ENCODE results near the gene WDFY4.

Gene WDFY4

GRCh38 chr10:48791267-48791928, 106.7 kb downstream of the WDFY4 start:
- H3K4me3 ChIP-seq (ENCODE audit: low read depth, low read length) = no peak overlapping the region
- TF ChIP-seq, protein P1, sequence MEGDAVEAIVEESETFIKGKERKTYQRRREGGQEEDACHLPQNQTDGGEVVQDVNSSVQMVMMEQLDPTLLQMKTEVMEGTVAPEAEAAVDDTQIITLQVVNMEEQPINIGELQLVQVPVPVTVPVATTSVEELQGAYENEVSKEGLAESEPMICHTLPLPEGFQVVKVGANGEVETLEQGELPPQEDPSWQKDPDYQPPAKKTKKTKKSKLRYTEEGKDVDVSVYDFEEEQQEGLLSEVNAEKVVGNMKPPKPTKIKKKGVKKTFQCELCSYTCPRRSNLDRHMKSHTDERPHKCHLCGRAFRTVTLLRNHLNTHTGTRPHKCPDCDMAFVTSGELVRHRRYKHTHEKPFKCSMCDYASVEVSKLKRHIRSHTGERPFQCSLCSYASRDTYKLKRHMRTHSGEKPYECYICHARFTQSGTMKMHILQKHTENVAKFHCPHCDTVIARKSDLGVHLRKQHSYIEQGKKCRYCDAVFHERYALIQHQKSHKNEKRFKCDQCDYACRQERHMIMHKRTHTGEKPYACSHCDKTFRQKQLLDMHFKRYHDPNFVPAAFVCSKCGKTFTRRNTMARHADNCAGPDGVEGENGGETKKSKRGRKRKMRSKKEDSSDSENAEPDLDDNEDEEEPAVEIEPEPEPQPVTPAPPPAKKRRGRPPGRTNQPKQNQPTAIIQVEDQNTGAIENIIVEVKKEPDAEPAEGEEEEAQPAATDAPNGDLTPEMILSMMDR (conservative IDR thresholded peaks at IDR 0.05; ENCODE audit: low read depth, low read length) = no peak
- DNase-seq (ENCODE audit: low read depth) = no peak

DNA sequence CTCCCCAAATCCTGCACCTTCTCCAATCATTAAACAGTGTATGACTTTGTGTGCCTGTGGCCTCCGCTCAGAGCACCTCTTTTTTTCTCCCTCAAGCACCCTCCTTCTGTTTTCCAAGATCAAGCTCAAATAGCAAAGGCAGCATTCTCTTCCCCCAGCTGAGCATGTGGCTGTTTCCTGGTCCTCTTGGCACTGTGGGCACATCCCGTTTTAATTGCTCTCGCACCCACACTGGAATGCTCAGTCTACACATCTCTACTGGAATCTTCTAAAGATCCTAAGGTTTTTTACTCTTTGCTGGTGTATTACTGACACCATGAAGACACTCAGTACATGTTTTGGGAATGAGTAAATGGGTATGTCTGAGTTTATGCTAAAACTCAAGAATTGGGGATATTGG, 107.4 kb downstream of the WDFY4 start:
- TF ChIP-seq, protein P1 (conservative IDR thresholded peaks at IDR 0.05; ENCODE audit: low read depth, low read length) = no peak
- DNase-seq (ENCODE audit: low read depth) = no peak
- no peak overlapping the region for H3K4me3 ChIP-seq (ENCODE audit: low read depth, low read length)

DNA sequence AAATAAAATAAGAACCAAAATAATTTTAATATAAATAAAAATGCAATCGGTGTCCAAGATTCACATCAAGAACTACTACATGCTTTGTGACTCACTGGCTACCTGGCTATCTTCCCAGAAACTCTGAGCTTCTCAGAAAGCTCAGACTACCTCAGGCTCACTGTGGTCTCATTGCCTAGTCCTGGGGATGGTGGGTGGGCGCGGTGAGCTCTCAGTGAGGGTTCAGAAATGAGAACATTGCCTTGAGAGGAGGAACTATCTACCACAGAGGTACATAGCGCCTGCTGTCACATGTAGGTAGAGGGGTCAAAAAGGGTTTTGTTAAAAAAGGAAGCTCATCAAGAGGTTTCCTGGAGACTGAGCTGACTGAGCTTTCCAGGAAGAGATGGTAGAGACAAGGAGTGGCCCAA, 108.0 kb downstream of the WDFY4 start:
- DNase-seq (ENCODE audit: low read depth) = peak; percentile 66
- H3K4me3 ChIP-seq (ENCODE audit: low read depth, low read length) = no peak overlapping the region
- TF ChIP-seq, protein P1 (conservative IDR thresholded peaks at IDR 0.05; ENCODE audit: low read depth, low read length) = no peak

DNA sequence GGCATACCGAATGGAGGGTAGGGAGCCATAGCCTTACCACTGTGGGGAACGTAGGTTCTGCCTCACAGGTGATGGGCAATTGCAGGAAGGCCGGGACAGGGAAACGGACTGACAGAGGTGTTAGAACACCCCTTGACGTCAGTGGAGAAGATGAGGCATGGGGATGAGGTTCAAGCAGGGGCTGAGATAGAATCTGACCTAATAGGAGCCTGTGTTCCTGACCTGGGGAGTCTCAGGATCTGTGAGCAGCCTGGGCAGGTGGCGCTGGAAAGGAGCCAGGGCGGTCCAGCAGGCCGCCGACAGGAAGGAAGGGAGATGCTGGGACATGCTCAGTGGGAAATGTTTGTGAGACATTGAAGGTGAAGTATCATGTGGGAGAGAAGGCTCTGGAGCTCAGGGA, 109.4 kb downstream of the WDFY4 start:
- TF ChIP-seq, protein P1 (conservative IDR thresholded peaks at IDR 0.05; ENCODE audit: low read depth, low read length) = no peak
- DNase-seq (ENCODE audit: low read depth) = no peak
- no peak overlapping the region for H3K4me3 ChIP-seq (ENCODE audit: low read depth, low read length)

GRCh38 chr10:48796713-48797245, 112.1 kb downstream of the WDFY4 start:
- no peak for DNase-seq (ENCODE audit: low read depth)
- no peak overlapping the region for H3K4me3 ChIP-seq (ENCODE audit: low read depth, low read length)
- TF ChIP-seq, protein P1 (conservative IDR thresholded peaks at IDR 0.05; ENCODE audit: low read depth, low read length) = no peak

DNA sequence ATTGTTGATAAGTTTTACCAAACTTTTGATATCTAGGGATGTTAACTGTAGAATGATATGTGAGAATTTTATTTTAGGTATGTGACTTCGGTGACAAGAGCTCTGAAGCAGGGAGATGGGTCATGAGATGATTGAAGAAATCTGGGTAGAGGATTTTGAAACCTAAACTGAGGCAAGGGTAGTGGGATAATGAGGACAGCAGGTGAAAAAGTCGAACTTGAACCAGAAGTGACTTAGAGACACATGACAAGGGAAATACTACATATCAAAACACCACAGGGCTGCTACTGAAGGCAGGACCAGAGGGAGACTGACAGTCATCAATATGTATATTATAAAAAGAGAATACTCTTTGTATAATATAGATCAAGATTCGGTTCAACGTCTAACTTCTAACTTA, 113.2 kb downstream of the WDFY4 start:
- TF ChIP-seq, protein P1 (conservative IDR thresholded peaks at IDR 0.05; ENCODE audit: low read depth, low read length) = no peak
- H3K4me3 ChIP-seq (ENCODE audit: low read depth, low read length) = no peak overlapping the region
- no peak for DNase-seq (ENCODE audit: low read depth)

Measured in choroid plexus epithelial cell (primary cell).